ENCODE data around the gene CASTOR1.

Gene CASTOR1

GRCh38 chr22:30244066-30244465, 45.2 kb downstream of the CASTOR1 start:
- DNase-seq = no peak

- no peak for DNase-seq
These were observed 45.6 kb downstream of the CASTOR1 start for GRCh38 chr22:30243661-30244060.

- DNase-seq = no peak
These were observed 47.5 kb downstream of the CASTOR1 start for GRCh38 chr22:30241576-30242371.

- no peak for DNase-seq
These were observed 48.5 kb downstream of the CASTOR1 start for GRCh38 chr22:30240541-30241417.

- DNase-seq = no peak
These were observed 49.6 kb downstream of the CASTOR1 start for GRCh38 chr22:30239488-30240405.

DNA sequence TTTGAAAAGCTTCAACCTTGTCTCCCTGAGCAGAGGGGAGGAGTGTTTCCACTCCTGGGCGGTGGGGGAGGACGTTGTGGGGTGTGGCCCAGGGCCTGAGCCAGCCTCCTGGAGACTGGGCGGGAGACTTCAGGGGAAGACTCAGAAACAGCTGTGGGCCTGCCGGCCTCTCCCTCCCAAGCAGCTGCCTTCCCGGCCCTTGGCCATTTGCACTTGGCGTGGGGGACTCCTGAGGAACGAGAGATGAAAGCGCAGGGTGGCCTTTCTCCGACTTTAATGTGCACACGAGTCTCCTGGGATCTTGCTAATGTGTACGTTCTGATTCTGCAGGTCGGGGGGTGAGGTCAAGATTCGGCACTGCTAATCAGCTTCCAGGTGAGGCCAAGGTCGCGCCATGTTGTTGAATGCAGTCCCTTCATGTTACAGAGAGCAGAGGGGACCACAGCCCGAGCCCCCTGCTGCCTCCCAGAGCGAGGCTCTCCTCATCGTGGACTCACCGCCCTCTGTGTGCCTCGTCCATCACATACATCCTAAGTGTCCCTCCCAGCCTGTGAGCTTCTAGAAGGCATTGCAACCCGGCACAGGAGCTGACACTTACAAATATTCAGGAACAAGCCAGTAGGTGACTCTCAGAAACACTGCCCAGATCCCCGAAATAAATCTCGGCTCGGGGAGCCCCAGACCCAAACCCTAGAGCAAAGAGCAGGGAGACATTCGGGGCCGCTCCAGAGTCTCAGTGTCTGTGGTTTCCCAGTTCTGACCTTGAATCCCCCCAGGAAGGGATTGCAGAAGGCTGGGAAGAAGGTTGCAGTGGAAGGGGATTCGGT, 50.4 kb downstream of the CASTOR1 start:
- DNase-seq = no peak

GRCh38 chr22:30238136-30238535, 51.2 kb downstream of the CASTOR1 start:
- no peak for DNase-seq

- no peak for DNase-seq
These were observed 52.4 kb downstream of the CASTOR1 start for GRCh38 chr22:30236875-30237274.

DNA sequence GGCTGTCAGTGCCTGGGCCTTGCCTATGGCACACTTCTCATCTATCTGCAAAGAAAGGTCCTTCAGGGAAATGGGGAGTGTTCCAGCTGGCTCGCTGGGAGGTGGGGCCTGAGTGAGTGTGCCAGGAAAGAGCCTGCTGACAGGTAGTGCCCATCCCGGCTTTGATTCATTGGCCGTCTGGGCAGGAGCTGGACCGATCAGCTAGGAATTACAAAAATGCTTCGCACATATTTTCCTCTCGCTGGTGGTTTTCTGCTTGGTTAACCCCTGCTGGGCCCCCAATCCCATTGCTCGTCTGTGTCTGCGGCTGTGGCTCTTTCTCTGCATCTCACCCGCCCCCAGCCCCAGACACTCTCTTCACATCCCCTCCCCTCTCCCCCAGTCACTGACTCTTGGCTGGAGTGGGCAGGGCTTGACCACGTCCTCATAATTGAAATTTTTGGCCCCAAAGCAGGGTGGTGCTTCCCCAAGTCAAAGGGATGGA, 53.6 kb downstream of the CASTOR1 start:
- no peak for DNase-seq

All from CD4-positive, alpha-beta T cell treated with Interleukin-21 for 1 hour (primary cell).